Heart left ventricle (tissue), 16 donors: ENCODE data around the gene TRIM68. TPM values are rescaled to one million over a fixed set of nuclear protein-coding genes. Genes with fewer than 3 reads are reported as not detected.

ENCODE experiments used
- ATAC-seq, 4 donors: fragments of 200-7000 bp; cut with Tn5 transposase; one replicate each; pipeline ENCODE4 v1.9.1; 2020 to 2022; ENCODE audit warnings: moderate library complexity in 4 of 4, mild to moderate bottlenecking in 3 of 4, moderate number of reproducible peaks in 1 of 4
- DNase-seq, 5 donors: peaks; one replicate each; pipeline ENCODE4 v3.0.0-alpha.2; 2020
- H3K27ac ChIP-seq, 12 donors: fragments of 200-600 bp; sonication (generic) in 4 of 12; one replicate each; pipeline versions ENCODE4 v1.5.0 to v1.8.0; 2016 to 2022; ENCODE audit warnings: mild to moderate bottlenecking in 2 of 12
- H3K27me3 ChIP-seq, 9 donors: fragments of 200-600 bp; sonication (generic) in 2 of 9; one replicate each; pipeline versions ENCODE4 v1.5.1 to v1.8.0; 2016 to 2022; ENCODE audit warnings: mild to moderate bottlenecking in 3 of 9
- H3K36me3 ChIP-seq, 9 donors: fragments of 200-600 bp; sonication (generic) in 2 of 9; one replicate each; pipeline versions ENCODE4 v1.5.0 to v1.8.0; 2018 to 2022; ENCODE audit warnings: mild to moderate bottlenecking in 2 of 9
- H3K4me1 ChIP-seq, 12 donors: fragments of 200-600 bp; sonication (generic) in 4 of 12; one replicate each; pipeline versions ENCODE4 v1.5.0 to v1.8.0; 2016 to 2022; ENCODE audit warnings: mild to moderate bottlenecking in 3 of 12
- H3K4me3 ChIP-seq, 12 donors: fragments of 200-600 bp; sonication (generic) in 4 of 12; one replicate each; pipeline versions ENCODE4 v1.5.0 to v1.8.0; 2017 to 2022; ENCODE audit warnings: mild to moderate bottlenecking in 9 of 12, moderate library complexity in 4 of 12
- H3K9me3 ChIP-seq, 12 donors: fragments of 200-600 bp; sonication (generic) in 4 of 12; one replicate each; pipeline versions ENCODE4 v1.5.0 to v1.8.0; 2016 to 2022; ENCODE audit warnings: mild to moderate bottlenecking in 1 of 12
- CTCF ChIP-seq, 12 donors: fragments of 200-600 bp; sonication (generic) in 4 of 12; IDR thresholded peaks; one replicate each; pipeline versions ENCODE4 v1.5.0 to v1.8.0; 2018 to 2022; ENCODE audit warnings: antibody characterized with exemption in 12 of 12, mild to moderate bottlenecking in 5 of 12
- POLR2A ChIP-seq, 2 donors: fragments of 450-650 bp; IDR thresholded peaks; one replicate each; pipeline ENCODE4 v1.6.1; 2017; ENCODE audit warnings: antibody characterized with exemption in 2 of 2, mild to moderate bottlenecking in 2 of 2, moderate library complexity in 2 of 2
- WGBS, 4 donors: extraction: QIAGEN DNeasy Blood & Tissue Kit in 2 of 4; methylation state at CpG; one replicate each; pipeline versions ENCODE4 v1.1.5 to v1.1.7; 2013 to 2018; 5-methylcytosine and 5-hydroxymethylcytosine counted together
- intact Hi-C, 10 donors: fragments of 100-400 bp; cut with DNase I; formaldehyde crosslinking; loops; one replicate each; pipeline versions ENCODE4 v1.11.1 to v1.14.2; 2022
- polyA plus RNA-seq, 2 donors: library from polyadenylated mRNA; stranded (reverse); fragments of 200-250 nt; gene quantifications; one replicate each; pipeline ENCODE4 v1.2.3, GENCODE V29; 2013
- total RNA-seq, 9 donors: library from RNA; depleted of rRNA in 2 of 9; stranded (reverse); fragments of >200 nt in 2 of 9; fragmentation: NEBNext Ultra II Directional in 3 of 9; extraction: Animal tissue kit (Norgen Biotek cat#: 25700) in 3 of 9; gene quantifications; one replicate each; pipeline versions ENCODE4 v1.1.0 to v1.2.4, GENCODE V29; 2016 to 2023
- donor health status: ischemic (EF 13 %, LVEDD 7.1; RV severe dilation, severe dysfunction).
- donor health status: healthy with polysubstance abuse.
- donor health status: DM: no; HTN: yes; CAD: no.
- donor health status: DM: no; HTN: no; CAD: no.
- donor health status: ischemic (EF 25% LVEDD 6.9; RV normal size, moderate dysfunction).
- donor health status: ischemic (EF 25% LVEDD 5.7; RV mildly dilated, moderate dysfunction).
- donor health status: healthy.
- donor health status: DM: yes; HTN: yes; CAD: no.
- donor health status: ischemic (EF 35%, LVEDD 5.7; RV mildly dilated, moderate dysfunction).
- donor health status: nonischemic (EF 11% LVEDD 7.7; RV severe dilation, severe dysfunction).
- donor health status: DM: yes; HTN: yes; CAD: no.
- donor health status: PGD.
- donor health status: ischemic (EF 29% LVEDD 5.4; RV normal size, mild dysfunction).
- donor health status: nonischemic (EF 23%, LVEDD 6.1; RV moderate dilation, normal function).

Gene TRIM68
- total and polyA plus RNA-seq, 11 donors, result 3.8 to 14.1 (median 8.7) TPM

- H3K27ac ChIP-seq, result peak overlapping the region in 11 of 12 donors; percentile 58 to 90 (median 74)
- 34 to 44% (median 37%) methylated on average over 2 of the region's 2 CpGs for WGBS, 4 donors
- H3K4me1 ChIP-seq, result peaks cover 11 to 70% (median 36%) of the 10 kb centered on the region in 12 donors
- TF ChIP-seq CTCF (IDR thresholded peaks at IDR 0.05) (no peak), POLR2A (IDR thresholded peaks at IDR 0.05) (no peak)
- peak overlapping the region in 7 of 12 donors; percentile 47 to 61 (median 56) for H3K4me3 ChIP-seq
- H3K36me3 ChIP-seq, result no peaks in the 10 kb centered on the region
- DNase-seq, result peak in 4 of 5 donors; percentile 32 to 67 (median 42)
- ATAC-seq, result peak; percentile 76 to 88 (median 84)
- H3K9me3 ChIP-seq, result no peaks in the 10 kb centered on the region
- intact Hi-C loops, result loop anchor here in 1 of 10 donors (5.0 kb wide), 1 partner anchor 56 kb away; the partner anchor contains the start of gene MMP26
- H3K27me3 ChIP-seq, result no peaks in the 10 kb centered on the region
Observed at GRCh38 chr11:4645974-4646373, 37.9 kb upstream of the TRIM68 start.

DNA sequence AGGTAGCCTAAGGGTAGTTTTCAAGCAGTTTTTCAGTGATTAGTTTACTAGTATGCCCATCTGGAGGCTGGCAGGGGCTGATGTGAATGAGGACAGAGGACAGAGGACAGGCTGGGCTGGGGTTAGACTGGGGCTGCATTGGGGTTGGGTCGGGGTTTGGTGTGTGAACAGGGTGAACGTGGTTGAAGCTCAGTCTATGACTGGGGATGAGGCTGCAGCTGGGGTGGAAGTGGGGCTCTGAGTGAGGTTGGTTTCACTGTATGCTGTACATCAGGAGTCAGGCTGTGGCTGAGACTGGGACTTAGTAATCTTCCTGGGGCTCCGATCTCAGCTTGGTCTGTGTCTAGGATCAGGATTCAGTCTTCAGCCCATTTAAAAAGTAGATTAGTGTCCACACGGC, 36.2 kb upstream of the TRIM68 start:
- WGBS, 4 donors, result 48 to 60% (median 52%) methylated on average over 4 of the region's 4 CpGs
- Histone ChIP-seq H3K27ac (peak overlapping the region in 10 of 12 donors; percentile 51 to 94 (median 86)), H3K4me3 (peak overlapping the region in 11 of 12 donors; percentile 6 to 61 (median 51)), H3K4me1 (peaks cover 11 to 70% (median 36%) of the 10 kb centered on the region in 12 donors), H3K9me3 (no peaks in the 10 kb centered on the region), H3K36me3 (no peaks in the 10 kb centered on the region), H3K27me3 (no peaks in the 10 kb centered on the region)
- no peak for DNase-seq
- intact Hi-C loops, result no loop called here
- TF ChIP-seq CTCF (IDR thresholded peaks at IDR 0.05) (no peak), POLR2A (IDR thresholded peaks at IDR 0.05) (no peak)
- no peak for ATAC-seq

DNA sequence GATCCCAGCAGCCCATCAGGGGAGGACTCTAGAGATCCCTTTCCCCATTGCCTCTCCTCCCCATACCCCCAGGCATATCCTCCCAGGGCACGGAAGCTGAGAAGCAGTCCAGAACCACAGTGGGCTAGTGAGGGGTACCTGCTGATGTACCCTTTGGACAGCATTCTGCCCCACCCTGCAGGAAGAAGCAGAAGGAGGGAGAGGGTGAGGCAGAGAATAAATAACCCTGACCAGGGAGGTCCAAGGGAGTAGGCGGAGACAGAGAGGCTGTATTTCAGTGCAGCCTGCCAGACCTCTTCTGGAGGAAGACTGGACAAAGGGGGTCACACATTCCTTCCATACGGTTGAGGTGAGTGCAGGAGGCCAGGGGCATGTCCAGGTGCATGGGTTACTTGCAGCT, 35.7 kb upstream of the TRIM68 start, which contains the start of gene OR51E1:
Gene OR51E1 (plus strand): TSS at position 301 of the 400 bp plus-strand sequence. CDS start 8,545 bp downstream, outside the sequence.
- H3K4me1 ChIP-seq, result peaks cover 11 to 70% (median 35%) of the 10 kb centered on the region in 12 donors
- 48 to 59% (median 56%) methylated on average over 3 of the region's 3 CpGs for WGBS, 4 donors
- ATAC-seq, result peak in 2 of 4 donors; percentile 17 to 20
- DNase-seq, result peak in 1 of 5 donors; percentile 18
- H3K4me3 ChIP-seq, result peak within 1 kb of the TSS in 11 of 12 donors; percentile 6 to 61 (median 51)
- intact Hi-C loops, result no loop called here
- TF ChIP-seq POLR2A (IDR thresholded peaks at IDR 0.05) (no peak), CTCF (IDR thresholded peaks at IDR 0.05) (no peak)
- H3K9me3 ChIP-seq, result no peaks in the 10 kb centered on the region
- H3K27ac ChIP-seq, result peak within 1 kb of the TSS; percentile 15 to 94 (median 83)
- no peaks in the 10 kb centered on the region for H3K27me3 ChIP-seq
- H3K36me3 ChIP-seq, result no peaks in the 10 kb centered on the region

DNA sequence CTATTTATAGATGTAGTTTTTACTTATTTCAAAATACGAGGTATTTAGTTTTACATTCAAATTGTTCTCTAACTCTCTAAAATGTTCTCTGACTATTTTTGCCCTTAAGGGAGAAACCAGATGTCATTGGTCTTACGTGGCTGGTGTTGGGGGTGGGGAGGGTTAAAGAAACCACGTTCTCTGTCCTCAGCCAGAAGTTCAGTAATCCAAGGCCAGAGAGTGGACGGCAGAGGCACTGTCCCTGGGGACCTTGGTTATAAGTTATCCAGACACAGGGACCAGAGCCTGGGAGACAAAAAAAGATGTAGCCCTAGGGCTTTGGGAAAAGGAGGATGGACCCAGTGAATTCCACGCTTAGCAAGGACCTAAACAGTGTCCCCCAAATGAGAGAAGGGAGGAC, 35.0 kb upstream of the TRIM68 start:
- peak in 1 of 2 donors; percentile 27 for TF ChIP-seq POLR2A (IDR thresholded peaks at IDR 0.05)
- no peak for TF ChIP-seq CTCF (IDR thresholded peaks at IDR 0.05)
- Histone ChIP-seq H3K4me3 (peak overlapping the region in 8 of 12 donors; percentile 38 to 61 (median 54)), H3K9me3 (no peaks in the 10 kb centered on the region), H3K4me1 (peaks cover 11 to 65% (median 32%) of the 10 kb centered on the region in 12 donors), H3K36me3 (no peaks in the 10 kb centered on the region), H3K27me3 (no peaks in the 10 kb centered on the region), H3K27ac (peak overlapping the region; percentile 15 to 94 (median 83))
- DNase-seq (peak; percentile 60 to 81 (median 68)), ATAC-seq (peak; percentile 53 to 83 (median 68))
- 14 to 37% (median 15%) methylated on average over 5 of the region's 5 CpGs for WGBS, 4 donors
- intact Hi-C loops, result no loop called here
